ENCODE measurements around the gene MSGN1. TPM values are rescaled to one million over a fixed set of nuclear protein-coding genes. Genes with fewer than 3 reads are reported as not detected.
A peak's percentile ranks its signal among the peaks of the same experiment; 100 is the strongest.

MSGN1 gene
- total RNA-seq, 1 donor: not detected

- no peak overlapping the region for H3K4me3 ChIP-seq (ENCODE audit: low read depth, low read length)
- no peak for DNase-seq (ENCODE audit: low read depth)
- TF ChIP-seq, protein P1, sequence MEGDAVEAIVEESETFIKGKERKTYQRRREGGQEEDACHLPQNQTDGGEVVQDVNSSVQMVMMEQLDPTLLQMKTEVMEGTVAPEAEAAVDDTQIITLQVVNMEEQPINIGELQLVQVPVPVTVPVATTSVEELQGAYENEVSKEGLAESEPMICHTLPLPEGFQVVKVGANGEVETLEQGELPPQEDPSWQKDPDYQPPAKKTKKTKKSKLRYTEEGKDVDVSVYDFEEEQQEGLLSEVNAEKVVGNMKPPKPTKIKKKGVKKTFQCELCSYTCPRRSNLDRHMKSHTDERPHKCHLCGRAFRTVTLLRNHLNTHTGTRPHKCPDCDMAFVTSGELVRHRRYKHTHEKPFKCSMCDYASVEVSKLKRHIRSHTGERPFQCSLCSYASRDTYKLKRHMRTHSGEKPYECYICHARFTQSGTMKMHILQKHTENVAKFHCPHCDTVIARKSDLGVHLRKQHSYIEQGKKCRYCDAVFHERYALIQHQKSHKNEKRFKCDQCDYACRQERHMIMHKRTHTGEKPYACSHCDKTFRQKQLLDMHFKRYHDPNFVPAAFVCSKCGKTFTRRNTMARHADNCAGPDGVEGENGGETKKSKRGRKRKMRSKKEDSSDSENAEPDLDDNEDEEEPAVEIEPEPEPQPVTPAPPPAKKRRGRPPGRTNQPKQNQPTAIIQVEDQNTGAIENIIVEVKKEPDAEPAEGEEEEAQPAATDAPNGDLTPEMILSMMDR (IDR thresholded peaks at IDR 0.05; ENCODE audit: insufficient read depth, low read length): no peak
Measured at GRCh38 chr2:17827316-17827715, 11.1 kb downstream of the MSGN1 start.

GRCh38 chr2:17827785-17828184 lies 11.5 kb downstream of the MSGN1 start:
- TF ChIP-seq, protein P1 (IDR thresholded peaks at IDR 0.05; ENCODE audit: insufficient read depth, low read length): no peak
- DNase-seq (ENCODE audit: low read depth): no peak
- H3K4me3 ChIP-seq (ENCODE audit: low read depth, low read length): no peak overlapping the region

DNA sequence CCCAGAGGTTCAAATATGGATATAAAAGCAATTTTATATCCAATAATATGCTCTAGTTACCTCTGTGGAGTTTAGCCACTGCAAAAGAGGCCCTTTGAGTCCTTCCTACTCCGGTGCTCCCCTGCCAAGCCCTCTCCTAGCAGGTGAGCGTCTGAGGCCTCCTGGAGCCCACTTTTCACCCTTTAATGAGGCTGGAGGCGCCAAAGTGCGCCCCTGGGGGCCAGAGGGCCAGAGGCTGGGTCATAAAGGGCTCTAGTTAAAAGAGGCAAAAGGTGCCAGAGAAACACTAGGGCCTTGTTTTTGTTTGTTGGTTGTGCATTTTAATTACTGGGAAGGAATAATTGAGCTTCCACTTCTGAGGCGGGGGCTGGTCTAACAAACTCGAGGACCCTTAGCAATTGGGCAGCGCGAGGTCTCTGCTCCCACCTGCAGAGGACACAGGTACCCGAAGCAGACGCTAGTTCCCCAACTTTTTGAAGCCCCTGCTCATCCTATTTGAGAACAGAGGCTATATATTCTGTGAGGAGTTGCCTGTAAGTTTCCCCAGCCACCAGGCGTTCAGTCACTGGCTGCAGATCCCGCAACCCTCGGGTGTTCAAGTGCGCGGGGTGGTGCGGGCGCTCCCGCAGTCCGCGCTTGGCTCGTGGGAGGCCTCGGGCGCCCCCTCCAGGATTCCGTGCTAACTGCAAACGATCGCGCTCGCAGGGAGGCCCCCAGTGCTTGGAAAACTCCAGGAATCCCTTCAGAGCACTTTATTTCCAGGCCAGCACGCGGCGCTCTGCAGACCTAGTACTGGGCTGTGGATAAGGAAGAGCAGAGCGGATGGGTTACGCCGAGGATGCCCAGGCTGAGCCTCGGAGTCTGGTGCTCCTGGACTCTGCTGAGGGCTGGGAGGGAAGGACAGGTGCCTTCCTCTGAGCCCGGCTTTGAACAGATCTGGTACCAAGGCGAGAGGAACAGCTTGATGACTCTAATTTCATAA lies 14.1 kb downstream of the MSGN1 start:
- peak overlapping the region; percentile 37 for H3K4me3 ChIP-seq (ENCODE audit: low read depth, low read length)
- peak; percentile 56 for DNase-seq (ENCODE audit: low read depth)
- TF ChIP-seq, protein P1 (IDR thresholded peaks at IDR 0.05; ENCODE audit: insufficient read depth, low read length): peak; percentile 87

GRCh38 chr2:17835516-17835915 lies 19.3 kb downstream of the MSGN1 start:
- H3K4me3 ChIP-seq (ENCODE audit: low read depth, low read length): no peak overlapping the region
- no peak for DNase-seq (ENCODE audit: low read depth)
- TF ChIP-seq, protein P1 (IDR thresholded peaks at IDR 0.05; ENCODE audit: insufficient read depth, low read length): no peak

GRCh38 chr2:17839959-17840358 lies 23.7 kb downstream of the MSGN1 start:
- DNase-seq (ENCODE audit: low read depth): no peak
- no peak overlapping the region for H3K4me3 ChIP-seq (ENCODE audit: low read depth, low read length)
- TF ChIP-seq, protein P1 (IDR thresholded peaks at IDR 0.05; ENCODE audit: insufficient read depth, low read length): no peak

DNA sequence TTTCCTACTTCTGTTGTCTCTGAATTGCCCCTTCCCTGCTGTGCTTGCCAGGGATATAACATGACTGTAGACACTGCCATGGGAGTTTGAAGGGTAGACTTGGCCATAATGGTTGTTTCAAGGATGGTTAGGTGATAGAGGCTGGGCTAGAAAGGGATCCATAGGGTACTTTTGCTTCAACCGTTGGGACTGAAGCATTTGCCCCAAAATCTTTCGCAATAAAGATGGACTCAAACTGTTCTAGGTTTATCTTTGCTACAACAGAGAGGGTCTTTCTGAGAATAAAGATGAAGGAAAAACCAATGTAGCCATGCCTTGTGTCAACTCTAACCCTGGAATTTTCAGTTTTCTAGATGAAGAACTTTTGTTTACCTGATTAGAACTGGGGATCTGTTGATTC lies 27.2 kb downstream of the MSGN1 start:
- no peak overlapping the region for H3K4me3 ChIP-seq (ENCODE audit: low read depth, low read length)
- no peak for DNase-seq (ENCODE audit: low read depth)
- TF ChIP-seq, protein P1 (IDR thresholded peaks at IDR 0.05; ENCODE audit: insufficient read depth, low read length): no peak

Measured in fibroblast of the aortic adventitia (primary cell).